ENCODE results near the gene MAFF. TPM values are rescaled to one million over a fixed set of nuclear protein-coding genes. Genes with fewer than 3 reads are reported as not detected.

MAFF gene
- total RNA-seq, 4 donors from 2014 or later, result 26.2 to 182 (median 54.3) TPM

GRCh38 chr22:38203855-38204514 lies 2.2 kb downstream of the MAFF start:
- peaks cover 24 to 42% (median 42%) of the 10 kb centered on the region in 4 donors for H3K4me1 ChIP-seq
- WGBS, result 89% methylated on average over 3 of the region's 3 CpGs
- no peaks in the 10 kb centered on the region for H3K9me3 ChIP-seq
- peak overlapping the region in 3 of 4 donors; percentile 73 to 92 (median 84) for H3K4me3 ChIP-seq
- no peak for DNase-seq (ENCODE audit: extremely low spot score)
- H3K27ac ChIP-seq (replicated peaks in 1 of 4), result peak overlapping the region; percentile 93 to 100 (median 99)
- H3K27me3 ChIP-seq, result peaks cover 0 to 10% (median 0%) of the 10 kb centered on the region in 4 donors
- no peaks in the 10 kb centered on the region for H3K36me3 ChIP-seq
- intact Hi-C loops (cut with DNase I), result loop anchor here (5.0 kb wide), 1 partner anchor 113 kb away; the partner anchor contains the start of gene CSNK1E
- TF ChIP-seq EP300 (IDR thresholded peaks at IDR 0.05), result no peak

GRCh38 chr22:38204784-38205183 lies 3.0 kb downstream of the MAFF start:
- H3K27ac ChIP-seq (replicated peaks in 1 of 4), result peak overlapping the region; percentile 93 to 100 (median 99)
- no peak for DNase-seq (ENCODE audit: extremely low spot score)

DNA sequence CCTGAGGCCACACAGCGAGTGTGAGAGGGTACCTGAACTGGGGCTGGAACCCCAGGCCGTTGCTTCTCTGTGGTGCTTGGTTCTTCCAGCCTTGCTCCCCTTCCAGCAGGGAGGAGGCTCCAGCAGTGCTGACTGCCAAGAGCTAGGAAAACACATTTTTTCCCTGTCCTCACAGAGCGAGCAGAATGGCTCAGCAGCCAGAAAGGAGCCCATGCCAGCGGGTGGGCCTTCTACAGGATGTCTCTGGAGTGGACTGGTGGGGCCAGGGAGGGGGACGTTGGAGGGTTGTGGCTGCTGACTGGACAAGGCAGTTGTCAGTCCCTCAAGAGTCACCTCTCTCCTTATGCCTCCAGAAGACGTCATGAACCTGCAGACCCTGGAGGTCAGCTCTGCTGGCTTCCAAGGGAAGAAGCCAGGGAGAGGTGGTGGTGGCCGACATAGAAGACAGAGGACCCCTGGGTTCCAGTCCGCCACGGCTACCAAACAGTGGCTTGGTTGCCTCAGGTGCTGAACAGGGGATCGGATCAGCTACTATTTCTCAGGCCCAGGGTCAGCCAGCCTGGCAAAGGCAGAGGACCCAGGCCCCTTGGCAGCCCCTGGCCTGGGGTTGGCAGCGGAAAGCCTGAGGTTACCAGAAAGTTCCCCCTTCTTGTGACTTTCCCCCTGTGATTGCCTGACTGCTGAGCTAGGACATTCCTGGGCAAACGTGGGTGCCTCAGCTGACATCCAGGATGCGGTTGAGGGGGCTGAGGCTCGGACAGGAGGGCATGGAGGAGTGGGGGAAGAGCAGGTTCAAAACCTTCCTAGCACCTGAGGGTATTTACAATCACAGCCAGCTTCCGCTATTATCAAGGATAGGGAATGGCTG lies 3.7 kb downstream of the MAFF start:
- peaks cover 24 to 48% (median 44%) of the 10 kb centered on the region in 4 donors for H3K4me1 ChIP-seq
- 73% methylated on average over 11 of the region's 15 CpGs for WGBS
- H3K4me3 ChIP-seq, result peak overlapping the region in 1 of 4 donors; percentile 41
- no peaks in the 10 kb centered on the region for H3K9me3 ChIP-seq
- DNase-seq (ENCODE audit: extremely low spot score), result peak; percentile 95
- peaks cover 0 to 3% (median 0%) of the 10 kb centered on the region in 4 donors for H3K36me3 ChIP-seq
- TF ChIP-seq CTCF (IDR thresholded peaks at IDR 0.05), result no peak
- TF ChIP-seq POLR2A (IDR thresholded peaks at IDR 0.05; ENCODE audit: low read depth), result no peak
- no peak for TF ChIP-seq EP300 (IDR thresholded peaks at IDR 0.05)
- TF ChIP-seq POLR2AphosphoS5 (IDR thresholded peaks at IDR 0.05), result peak; percentile 74 to 77
- peaks cover 0 to 10% (median 0%) of the 10 kb centered on the region in 4 donors for H3K27me3 ChIP-seq
- peak overlapping the region; percentile 93 to 100 (median 99) for H3K27ac ChIP-seq (replicated peaks in 1 of 4)
- intact Hi-C loops (cut with DNase I), result no loop called here

More at GRCh38 chr22:38204784-38205183, 3.0 kb downstream of the MAFF start:
- Histone ChIP-seq H3K4me3 (peak overlapping the region in 1 of 4 donors; percentile 41), H3K4me1 (peaks cover 24 to 42% (median 42%) of the 10 kb centered on the region in 4 donors), H3K36me3 (peaks cover 0 to 3% (median 0%) of the 10 kb centered on the region in 4 donors), H3K27me3 (peaks cover 0 to 10% (median 0%) of the 10 kb centered on the region in 4 donors), H3K9me3 (no peaks in the 10 kb centered on the region)
- intact Hi-C loops (cut with DNase I), result loop anchor here (5.0 kb wide), 1 partner anchor 113 kb away; the partner anchor contains the start of gene CSNK1E
- TF ChIP-seq EP300 (IDR thresholded peaks at IDR 0.05) (no peak), CTCF (IDR thresholded peaks at IDR 0.05) (no peak), POLR2A (IDR thresholded peaks at IDR 0.05; ENCODE audit: low read depth) (no peak)
- 77% methylated on average over 7 of the region's 7 CpGs for WGBS

GRCh38 chr22:38207898-38208432 lies 6.2 kb downstream of the MAFF start:
- H3K9me3 ChIP-seq, result no peaks in the 10 kb centered on the region
- peaks cover 23 to 41% (median 36%) of the 10 kb centered on the region in 4 donors for H3K4me1 ChIP-seq
- 89% methylated on average over 6 of the region's 7 CpGs for WGBS
- H3K36me3 ChIP-seq, result peaks cover 0 to 3% (median 0%) of the 10 kb centered on the region in 4 donors
- DNase-seq (ENCODE audit: extremely low spot score), result no peak
- intact Hi-C loops (cut with DNase I), result no loop called here
- no peak overlapping the region for H3K4me3 ChIP-seq
- TF ChIP-seq CTCF (IDR thresholded peaks at IDR 0.05) (no peak), POLR2A (IDR thresholded peaks at IDR 0.05; ENCODE audit: low read depth) (no peak), EP300 (IDR thresholded peaks at IDR 0.05) (no peak), POLR2AphosphoS5 (IDR thresholded peaks at IDR 0.05) (no peak)
- no peaks in the 10 kb centered on the region for H3K27me3 ChIP-seq
- H3K27ac ChIP-seq (replicated peaks in 1 of 4), result no peak overlapping the region

Data from esophagus muscularis mucosa (tissue), 4 donors.